GM23248 (cell line): ENCODE measurements around the gene SLC6A19.

Source experiments
- EZH2 ChIP-seq: fragments of 200-600 bp; sonication (generic); IDR thresholded peaks from 2 replicates; pipeline ENCODE4 v1.6.1; 2018; ENCODE audit warnings: antibody characterized with exemption, mild to moderate bottlenecking; ENCODE audit not compliant: insufficient read depth, poor library complexity, severe bottlenecking
- EZH2phosphoT487 ChIP-seq: fragments of 200-600 bp; sonication (generic); IDR thresholded peaks from 2 replicates; pipeline ENCODE4 v1.6.1; 2018; ENCODE audit warnings: antibody characterized with exemption, moderate library complexity, mild to moderate bottlenecking, low read depth; ENCODE audit not compliant: insufficient read depth

DNA sequence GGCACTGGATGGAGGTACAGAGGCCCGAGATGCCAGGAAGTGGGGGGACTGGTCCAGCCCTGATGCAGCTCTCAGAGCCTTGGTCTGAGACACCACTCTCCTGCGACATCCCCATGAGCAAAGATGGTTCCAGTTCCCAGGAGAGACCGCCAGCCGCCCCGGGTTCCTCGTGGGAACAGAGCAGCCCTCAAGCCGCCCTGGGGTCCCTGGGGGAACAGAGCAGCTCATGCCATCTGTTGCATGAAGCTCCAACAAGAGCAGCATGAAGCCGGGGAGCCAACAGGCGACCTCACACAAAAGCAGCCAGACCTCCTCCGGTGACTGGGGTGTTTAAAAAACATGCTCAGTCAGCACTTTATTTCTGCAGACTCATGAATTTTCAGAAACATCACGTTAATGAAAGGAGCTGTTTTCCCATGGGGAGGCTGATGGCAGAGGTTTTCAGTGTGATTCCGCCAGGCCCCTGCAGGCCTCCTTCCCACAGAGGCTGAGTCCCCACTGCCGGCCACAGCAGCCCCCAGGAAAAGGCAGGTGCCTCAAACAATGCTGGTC is 30.0 kb downstream of the SLC6A19 start:
- TF ChIP-seq EZH2 = no peak
- no peak for TF ChIP-seq EZH2phosphoT487
